ENCODE data around the gene TM7SF2. TPM values are rescaled to one million over a fixed set of nuclear protein-coding genes. Genes with fewer than 3 reads are reported as not detected.

Gene TM7SF2
- total RNA-seq, 6 experiments from 2014 or later, result 3.8 to 6.4 (median 4.9) TPM

DNA sequence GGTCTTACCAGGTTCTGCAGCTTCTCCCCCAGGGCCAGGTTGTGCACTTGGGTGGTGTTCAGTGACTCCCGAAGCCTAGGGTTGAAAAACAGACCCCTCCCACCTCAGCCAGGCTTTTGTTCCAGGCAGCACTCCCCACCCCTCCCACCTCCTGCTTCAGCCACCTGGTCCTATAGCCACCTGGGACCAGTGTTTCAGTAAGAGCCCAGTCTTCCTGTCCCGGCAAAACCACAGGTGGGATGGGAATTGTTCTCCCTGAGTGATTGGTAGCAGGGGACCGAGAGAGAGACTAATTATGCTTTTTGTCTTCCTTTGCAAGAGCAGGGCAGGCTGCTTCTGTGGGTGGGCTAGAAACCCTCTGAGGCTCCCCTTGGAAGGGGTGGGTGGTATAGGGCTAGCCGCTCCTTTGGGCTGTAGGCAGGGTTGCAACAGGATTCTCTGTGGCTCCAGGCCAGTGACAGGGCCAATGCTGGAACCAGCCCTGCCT, 44.8 kb upstream of the TM7SF2 start:
- Mint-ChIP-seq H3K4me3 (no peak overlapping the region), H3K36me3 (ENCODE audit: low read depth) (no peaks in the 10 kb centered on the region), H3K27ac (no peak overlapping the region), H3K9me3 (no peaks in the 10 kb centered on the region), H3K4me1 (ENCODE audit: low read depth) (no peaks in the 10 kb centered on the region), H3K27me3 (ENCODE audit: insufficient read depth) (no peaks in the 10 kb centered on the region; the same call in 1 of the 2 replicates)
- TF ChIP-seq, protein P1, sequence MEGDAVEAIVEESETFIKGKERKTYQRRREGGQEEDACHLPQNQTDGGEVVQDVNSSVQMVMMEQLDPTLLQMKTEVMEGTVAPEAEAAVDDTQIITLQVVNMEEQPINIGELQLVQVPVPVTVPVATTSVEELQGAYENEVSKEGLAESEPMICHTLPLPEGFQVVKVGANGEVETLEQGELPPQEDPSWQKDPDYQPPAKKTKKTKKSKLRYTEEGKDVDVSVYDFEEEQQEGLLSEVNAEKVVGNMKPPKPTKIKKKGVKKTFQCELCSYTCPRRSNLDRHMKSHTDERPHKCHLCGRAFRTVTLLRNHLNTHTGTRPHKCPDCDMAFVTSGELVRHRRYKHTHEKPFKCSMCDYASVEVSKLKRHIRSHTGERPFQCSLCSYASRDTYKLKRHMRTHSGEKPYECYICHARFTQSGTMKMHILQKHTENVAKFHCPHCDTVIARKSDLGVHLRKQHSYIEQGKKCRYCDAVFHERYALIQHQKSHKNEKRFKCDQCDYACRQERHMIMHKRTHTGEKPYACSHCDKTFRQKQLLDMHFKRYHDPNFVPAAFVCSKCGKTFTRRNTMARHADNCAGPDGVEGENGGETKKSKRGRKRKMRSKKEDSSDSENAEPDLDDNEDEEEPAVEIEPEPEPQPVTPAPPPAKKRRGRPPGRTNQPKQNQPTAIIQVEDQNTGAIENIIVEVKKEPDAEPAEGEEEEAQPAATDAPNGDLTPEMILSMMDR (IDR thresholded peaks at IDR 0.05), result no peak
- DNase-seq, result no peak

DNA sequence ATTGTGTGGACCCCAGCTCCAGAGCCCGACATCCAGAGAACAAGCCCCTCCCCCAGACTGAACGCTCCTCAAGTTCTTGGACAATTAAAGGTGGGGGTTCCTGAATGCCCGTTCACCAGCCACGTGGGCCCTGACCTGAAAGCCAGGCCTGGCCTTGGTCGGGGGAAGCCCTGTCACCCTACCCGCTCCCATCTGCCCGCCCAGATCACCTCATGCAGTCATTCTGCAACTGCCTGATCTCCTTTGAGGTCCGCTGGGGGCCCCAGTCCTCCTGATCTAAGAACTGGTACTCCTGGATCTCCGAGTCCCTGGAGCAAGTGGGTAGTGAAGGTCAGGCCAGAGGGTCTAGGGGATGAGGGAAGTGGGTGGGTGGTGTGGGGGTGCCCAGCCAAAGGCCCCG, 44.2 kb upstream of the TM7SF2 start:
- TF ChIP-seq, protein P1 (IDR thresholded peaks at IDR 0.05), result no peak
- Mint-ChIP-seq H3K27me3 (ENCODE audit: insufficient read depth) (no peaks in the 10 kb centered on the region; the same call in 1 of the 2 replicates), H3K9me3 (no peaks in the 10 kb centered on the region), H3K36me3 (ENCODE audit: low read depth) (no peaks in the 10 kb centered on the region), H3K4me3 (no peak overlapping the region), H3K27ac (no peak overlapping the region), H3K4me1 (ENCODE audit: low read depth) (no peaks in the 10 kb centered on the region)
- DNase-seq, result no peak

DNA sequence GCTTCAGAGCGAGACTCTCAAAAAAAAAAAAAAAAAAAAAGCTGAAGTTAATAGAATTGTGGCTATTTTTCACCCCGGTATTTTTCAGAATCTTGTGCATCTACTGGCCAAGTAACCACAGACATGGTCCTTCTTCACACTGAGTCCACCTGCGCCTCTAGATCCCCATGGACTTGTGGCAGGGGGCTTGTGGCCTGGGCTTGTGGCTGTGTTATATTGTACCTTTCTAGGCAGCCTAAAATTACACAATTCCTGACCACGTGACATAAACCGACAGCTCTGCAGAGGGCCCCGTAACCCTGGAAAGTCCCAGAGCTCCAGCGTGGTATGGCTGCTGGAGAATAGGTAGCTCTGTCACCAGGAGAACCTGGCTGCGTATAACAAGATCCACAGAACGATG, 42.5 kb upstream of the TM7SF2 start:
- Mint-ChIP-seq H3K27ac (no peak overlapping the region), H3K4me1 (ENCODE audit: low read depth) (no peaks in the 10 kb centered on the region), H3K36me3 (ENCODE audit: low read depth) (no peaks in the 10 kb centered on the region), H3K27me3 (ENCODE audit: insufficient read depth) (peaks cover 2% of the 10 kb centered on the region; the same call in 1 of the 2 replicates), H3K4me3 (no peak overlapping the region), H3K9me3 (no peaks in the 10 kb centered on the region)
- DNase-seq, result no peak
- TF ChIP-seq, protein P1 (IDR thresholded peaks at IDR 0.05), result no peak

DNA sequence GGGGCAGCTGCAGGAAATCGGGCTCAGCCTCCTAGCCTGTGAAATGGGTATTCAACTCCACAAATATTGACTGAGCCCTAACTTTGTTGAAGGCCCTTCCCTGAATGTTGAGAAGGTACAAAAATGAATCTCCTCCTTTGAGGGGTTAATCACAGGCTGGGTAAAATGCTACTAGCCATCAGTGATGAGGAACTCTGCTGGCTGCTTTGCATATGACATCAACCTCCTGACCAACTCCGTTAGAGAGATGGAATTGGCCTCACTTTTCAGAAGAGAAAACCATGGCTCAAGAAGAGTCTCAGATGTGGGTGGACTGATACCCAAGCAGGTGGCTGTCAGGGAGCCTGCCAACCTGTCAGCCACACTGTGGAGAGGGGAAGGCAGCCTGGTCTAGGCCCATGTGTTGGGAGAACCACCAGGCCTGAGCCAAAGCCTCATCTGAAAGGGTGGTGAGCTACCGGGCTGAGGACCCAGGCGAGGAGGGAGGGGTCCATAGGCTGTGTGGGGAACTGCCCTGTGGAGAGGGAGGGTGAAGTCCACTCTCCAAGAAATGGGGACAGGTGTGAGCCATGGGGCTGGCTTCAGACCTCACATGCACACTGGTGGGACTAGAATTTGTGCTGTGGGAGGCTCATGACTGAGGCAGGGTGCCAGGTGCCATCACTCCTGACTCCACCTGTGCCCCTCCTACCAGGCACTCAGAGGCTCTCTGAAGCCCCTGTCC, 39.6 kb upstream of the TM7SF2 start:
- Mint-ChIP-seq H3K9me3 (no peaks in the 10 kb centered on the region), H3K4me3 (no peak overlapping the region), H3K27me3 (ENCODE audit: insufficient read depth) (peaks cover 2% of the 10 kb centered on the region; the same call in 1 of the 2 replicates), H3K4me1 (ENCODE audit: low read depth) (no peaks in the 10 kb centered on the region), H3K36me3 (ENCODE audit: low read depth) (peaks cover 4% of the 10 kb centered on the region; the same call in 1 of the 2 replicates), H3K27ac (no peak overlapping the region)
- DNase-seq, result no peak
- TF ChIP-seq, protein P1 (IDR thresholded peaks at IDR 0.05), result peak; percentile 12; the same call in 1 of the 2 replicates

DNA sequence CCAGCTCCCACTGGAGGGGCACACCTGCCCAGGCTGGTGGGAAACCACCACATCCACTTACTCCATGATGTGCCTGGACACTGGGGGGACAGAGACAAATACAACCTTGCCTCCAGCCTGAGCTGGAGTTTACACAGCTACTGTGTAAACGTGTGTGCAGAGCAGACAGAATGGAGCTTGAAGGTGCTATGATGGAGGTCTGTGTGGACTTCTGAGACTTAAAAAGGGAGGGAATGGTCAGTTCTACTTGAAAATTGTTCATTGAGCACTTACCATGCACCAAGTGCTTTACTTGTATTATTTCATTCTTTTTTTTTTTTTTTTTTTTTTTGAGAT, 39.1 kb upstream of the TM7SF2 start:
- peaks cover 8% of the 10 kb centered on the region; the same call in 1 of the 2 replicates for H3K36me3 Mint-ChIP-seq (ENCODE audit: low read depth)
- no peaks in the 10 kb centered on the region for H3K9me3 Mint-ChIP-seq
- TF ChIP-seq, protein P1 (IDR thresholded peaks at IDR 0.05), result no peak
- peaks cover 2% of the 10 kb centered on the region; the same call in 1 of the 2 replicates for H3K27me3 Mint-ChIP-seq (ENCODE audit: insufficient read depth)
- no peak overlapping the region for H3K4me3 Mint-ChIP-seq
- H3K4me1 Mint-ChIP-seq (ENCODE audit: low read depth), result peaks cover 3% of the 10 kb centered on the region; the same call in 1 of the 2 replicates
- DNase-seq, result no peak
- no peak overlapping the region for H3K27ac Mint-ChIP-seq

Data from HFFc6 (cell line).